ENCODE data around the gene BZW1.

- TF ChIP-seq CTCF (conservative IDR thresholded peaks at IDR 0.05; ENCODE audit: low read depth, low read length) = no peak
- TF ChIP-seq EZH2 (IDR thresholded peaks at IDR 0.05; ENCODE audit: borderline replicate concordance, low read depth, low read length, poor library complexity, severe bottlenecking) = no peak
Observed at GRCh38 chr2:200814276-200814815, 2.6 kb downstream of the BZW1 start.

All from A673 (cell line).